ENCODE measurements around the gene MAPK9. TPM values are rescaled to one million over a fixed set of nuclear protein-coding genes. Genes with fewer than 3 reads are reported as not detected.
A peak's percentile ranks its signal among the peaks of the same experiment; 100 is the strongest.

Gene MAPK9
- total and polyA plus RNA-seq, 10 donors = 8.9 to 38.5 (median 33.2) TPM

- Histone ChIP-seq H3K4me1 (no peaks in the 10 kb centered on the region), H3K4me3 (no peak overlapping the region), H3K9me3 (no peaks in the 10 kb centered on the region), H3K27me3 (replicated peaks in 1 of 7) (peaks cover 0 to 36% (median 0%) of the 10 kb centered on the region in 7 donors), H3K36me3 (no peaks in the 10 kb centered on the region), H3K27ac (no peak overlapping the region)
- intact Hi-C loops (cut with DNase I; ENCODE audit: low total_unique reads) = no loop called here
- no peak for DNase-seq
- 83 to 88% (median 85%) methylated on average over 22 of the region's 22 CpGs for WGBS, 5 donors
- TF ChIP-seq POLR2AphosphoS5 (IDR thresholded peaks at IDR 0.05) (no peak), POLR2A (IDR thresholded peaks at IDR 0.05) (no peak), CTCF (IDR thresholded peaks at IDR 0.05 in 8 of 11, conservative IDR thresholded peaks at IDR 0.05 in 3 of 11) (no peak)
Measured at GRCh38 chr5:180338001-180338707, 46.3 kb upstream of the MAPK9 start.

- no peaks in the 10 kb centered on the region for H3K36me3 ChIP-seq
- peaks cover 0 to 54% (median 6%) of the 10 kb centered on the region in 7 donors for H3K27me3 ChIP-seq (replicated peaks in 1 of 7)
- H3K4me1 ChIP-seq = no peaks in the 10 kb centered on the region
- H3K9me3 ChIP-seq = no peaks in the 10 kb centered on the region
- H3K27ac ChIP-seq = no peak overlapping the region
- DNase-seq = peak; percentile 51
- 90 to 91% (median 90%) methylated on average over 34 of the region's 34 CpGs for WGBS, 5 donors
- intact Hi-C loops (cut with DNase I; ENCODE audit: low total_unique reads) = no loop called here
- H3K4me3 ChIP-seq = no peak overlapping the region
- no peak for TF ChIP-seq CTCF (IDR thresholded peaks at IDR 0.05 in 8 of 11, conservative IDR thresholded peaks at IDR 0.05 in 3 of 11)
- TF ChIP-seq POLR2AphosphoS5 (IDR thresholded peaks at IDR 0.05) = no peak
Measured at GRCh38 chr5:180336234-180337020, 44.5 kb upstream of the MAPK9 start.

- peak; percentile 64 for DNase-seq
- Histone ChIP-seq H3K27me3 (replicated peaks in 1 of 7) (peaks cover 0 to 54% (median 6%) of the 10 kb centered on the region in 7 donors), H3K4me1 (no peaks in the 10 kb centered on the region), H3K4me3 (no peak overlapping the region), H3K9me3 (no peaks in the 10 kb centered on the region), H3K27ac (no peak overlapping the region), H3K36me3 (no peaks in the 10 kb centered on the region)
- TF ChIP-seq POLR2A (IDR thresholded peaks at IDR 0.05) (no peak), POLR2AphosphoS5 (IDR thresholded peaks at IDR 0.05) (no peak)
- intact Hi-C loops (cut with DNase I; ENCODE audit: low total_unique reads) = no loop called here
- 91 to 97% (median 93%) methylated on average over 19 of the region's 19 CpGs for WGBS, 5 donors
Measured at GRCh38 chr5:180335614-180336233, 43.8 kb upstream of the MAPK9 start.

GRCh38 chr5:180334751-180335613 lies 43.1 kb upstream of the MAPK9 start:
- Histone ChIP-seq H3K36me3 (no peaks in the 10 kb centered on the region), H3K4me1 (no peaks in the 10 kb centered on the region), H3K27ac (no peak overlapping the region), H3K27me3 (replicated peaks in 1 of 7) (peaks cover 0 to 54% (median 6%) of the 10 kb centered on the region in 7 donors), H3K9me3 (no peaks in the 10 kb centered on the region), H3K4me3 (no peak overlapping the region)
- WGBS, 5 donors = 74 to 82% (median 81%) methylated on average over 10 to 15 of the region's 15 CpGs
- no peak for TF ChIP-seq POLR2A (IDR thresholded peaks at IDR 0.05)
- TF ChIP-seq CTCF (IDR thresholded peaks at IDR 0.05 in 8 of 11, conservative IDR thresholded peaks at IDR 0.05 in 3 of 11) = no peak
- no peak for TF ChIP-seq POLR2AphosphoS5 (IDR thresholded peaks at IDR 0.05)
- intact Hi-C loops (cut with DNase I; ENCODE audit: low total_unique reads) = no loop called here
- DNase-seq = peak; percentile 50

Data from spleen (tissue), 11 donors.